NCI-H82 (cell line): ENCODE measurements around the gene SNX22.
"Not testable (repeated sequence)": the region's sequence is repeated elsewhere in the genome, so short reads cannot be mapped to it uniquely, and the experiment has no call there.

ENCODE experiments used
- DNase-seq: peaks from one replicate; lab custom pipeline; 2025; lab: John Stamatoyannopoulos, UW

SNX22 gene

GRCh38 chr15:64151727-64152506 is at the start of gene SNX22:
SNX22 (plus strand) TSS chr15:64151731; CDS start chr15:64151776, 45 bp downstream.
- DNase-seq = peak; percentile 61

GRCh38 chr15:64102497-64102896 is 49.0 kb upstream of the SNX22 start:
- no peak for DNase-seq

- DNase-seq = no peak
These were observed 46.3 kb upstream of the SNX22 start for GRCh38 chr15:64105113-64105704.

- DNase-seq = no peak
These were observed 44.2 kb upstream of the SNX22 start for GRCh38 chr15:64107337-64107736.

GRCh38 chr15:64110108-64110701 is 41.3 kb upstream of the SNX22 start:
- DNase-seq = not testable (repeated sequence)

GRCh38 chr15:64110950-64111678 is 40.4 kb upstream of the SNX22 start:
- no peak for DNase-seq

GRCh38 chr15:64111679-64112050 is 39.9 kb upstream of the SNX22 start:
- DNase-seq = no peak

- no peak for DNase-seq
These were observed 39.3 kb upstream of the SNX22 start for GRCh38 chr15:64112073-64112772.

GRCh38 chr15:64112904-64113303 is 38.6 kb upstream of the SNX22 start:
- no peak for DNase-seq

- DNase-seq = no peak
These were observed 33.6 kb upstream of the SNX22 start for GRCh38 chr15:64117759-64118487.

- DNase-seq = not testable (repeated sequence)
These were observed 31.2 kb upstream of the SNX22 start for GRCh38 chr15:64120322-64120721.

GRCh38 chr15:64121614-64122013 is 29.9 kb upstream of the SNX22 start:
- DNase-seq = no peak

- DNase-seq = no peak
These were observed 29.1 kb upstream of the SNX22 start for GRCh38 chr15:64122444-64122843.

GRCh38 chr15:64122936-64123351 is 28.6 kb upstream of the SNX22 start:
- DNase-seq = no peak

- DNase-seq = no peak
These were observed 25.6 kb upstream of the SNX22 start for GRCh38 chr15:64125978-64126377.

GRCh38 chr15:64127521-64128270 is 23.8 kb upstream of the SNX22 start:
- DNase-seq = no peak

- no peak for DNase-seq
These were observed 21.4 kb upstream of the SNX22 start for GRCh38 chr15:64130159-64130558.

- no peak for DNase-seq
These were observed 20.0 kb upstream of the SNX22 start for GRCh38 chr15:64131547-64131946.

GRCh38 chr15:64132217-64132616 is 19.3 kb upstream of the SNX22 start:
- no peak for DNase-seq

GRCh38 chr15:64133623-64134344 is 17.7 kb upstream of the SNX22 start:
- DNase-seq = no peak
